Stimulated activated CD4-positive, alpha-beta T cell treated with anti-CD3 and anti-CD28 coated beads, TNF-alpha, amount 100 ng/mL, for 48 hours (primary cell): Measurements from ENCODE around the gene TMTC2.
"Not testable (repeated sequence)": the region's sequence is repeated elsewhere in the genome, so short reads cannot be mapped to it uniquely, and the experiment has no call there.

Source experiments
- DNase-seq, 3 donors: peaks; one replicate each; pipeline ENCODE4 v3.0.0-alpha.2; 2020; ENCODE audit warnings: low read depth in 3 of 3

Gene TMTC2

DNA sequence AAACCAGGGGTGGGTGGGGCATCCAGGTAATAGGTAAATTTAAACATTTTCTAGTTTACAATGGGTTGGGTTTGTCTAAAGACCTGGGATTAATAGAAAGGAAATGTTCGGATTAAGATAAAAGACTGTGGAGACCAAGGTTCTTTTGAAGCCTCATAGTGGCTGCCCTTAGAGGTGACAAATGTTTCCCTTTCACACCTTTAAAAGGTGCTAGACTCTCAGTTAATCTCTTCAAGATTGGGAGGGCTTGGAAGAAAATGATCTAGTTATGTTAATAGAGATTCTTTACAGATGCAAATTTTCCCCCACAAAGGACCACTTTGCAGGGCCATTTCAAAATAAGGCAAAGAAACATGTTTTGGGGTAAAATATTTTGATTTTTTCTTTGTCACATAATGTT lies 39.0 kb downstream of the TMTC2 start:
- no peak for DNase-seq

DNA sequence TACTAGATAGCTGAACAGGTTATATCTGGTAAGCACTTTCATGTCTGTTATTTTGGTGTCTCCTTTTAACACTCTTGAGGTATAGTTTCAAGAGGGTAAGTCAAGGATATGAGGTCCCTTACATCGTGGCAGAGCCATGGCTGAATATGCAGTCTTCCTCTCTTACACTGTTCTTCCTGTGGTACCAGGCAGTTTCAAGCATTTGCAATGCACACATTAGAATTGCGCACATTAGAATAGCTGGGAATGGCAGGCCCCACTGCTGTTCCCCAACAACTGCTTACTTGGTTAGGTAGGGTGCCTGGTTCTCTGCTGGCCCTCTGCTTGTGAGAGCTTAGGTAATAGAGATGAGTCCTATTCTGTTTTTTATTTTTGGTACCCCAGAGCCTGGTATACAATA lies 41.2 kb downstream of the TMTC2 start:
- no peak for DNase-seq

DNA sequence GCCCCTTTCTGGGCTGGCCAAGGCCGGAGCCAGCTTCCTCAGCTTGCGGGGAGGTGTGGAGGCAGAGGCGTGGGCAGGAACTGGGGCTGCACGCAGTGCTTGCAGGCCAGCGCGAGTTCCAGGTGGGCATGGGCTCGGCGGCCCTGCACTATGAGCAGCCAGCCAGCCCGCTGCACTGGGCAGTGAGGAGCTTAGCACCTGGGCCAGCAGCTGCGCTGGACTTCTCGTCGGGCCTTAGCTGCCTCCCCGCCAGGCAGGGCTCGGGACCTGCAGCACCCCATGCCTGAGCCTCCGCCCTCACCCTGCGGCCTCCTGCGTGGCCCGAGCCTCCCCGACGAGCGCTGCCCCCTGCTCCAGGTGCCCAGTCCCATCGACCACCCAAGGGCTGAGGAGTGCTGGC lies 42.0 kb downstream of the TMTC2 start:
- DNase-seq, result no peak

DNA sequence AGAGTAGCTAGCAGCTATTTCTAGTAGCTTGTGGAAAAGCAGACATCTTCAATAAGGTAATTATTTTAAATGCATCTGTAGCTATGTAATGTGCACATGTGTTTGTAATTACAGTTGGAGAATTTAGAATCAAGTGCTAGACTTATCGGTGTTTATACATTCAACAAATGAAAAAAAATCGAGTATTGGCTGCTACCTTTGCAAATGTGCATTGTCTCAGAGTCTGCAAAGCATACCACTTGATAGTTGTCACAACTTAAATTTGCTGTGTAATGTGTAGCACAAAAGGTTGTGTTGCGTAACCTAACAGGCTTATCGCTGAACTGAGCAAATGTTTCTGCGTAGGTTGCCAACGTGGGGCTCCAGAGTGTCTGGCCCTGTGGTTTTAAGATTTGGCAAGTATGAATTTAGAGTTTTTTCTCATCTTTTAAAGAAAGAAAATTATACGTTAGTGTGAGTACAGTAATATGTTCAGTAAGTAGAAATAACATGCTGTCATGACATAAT lies 44.3 kb downstream of the TMTC2 start:
- DNase-seq, result no peak

DNA sequence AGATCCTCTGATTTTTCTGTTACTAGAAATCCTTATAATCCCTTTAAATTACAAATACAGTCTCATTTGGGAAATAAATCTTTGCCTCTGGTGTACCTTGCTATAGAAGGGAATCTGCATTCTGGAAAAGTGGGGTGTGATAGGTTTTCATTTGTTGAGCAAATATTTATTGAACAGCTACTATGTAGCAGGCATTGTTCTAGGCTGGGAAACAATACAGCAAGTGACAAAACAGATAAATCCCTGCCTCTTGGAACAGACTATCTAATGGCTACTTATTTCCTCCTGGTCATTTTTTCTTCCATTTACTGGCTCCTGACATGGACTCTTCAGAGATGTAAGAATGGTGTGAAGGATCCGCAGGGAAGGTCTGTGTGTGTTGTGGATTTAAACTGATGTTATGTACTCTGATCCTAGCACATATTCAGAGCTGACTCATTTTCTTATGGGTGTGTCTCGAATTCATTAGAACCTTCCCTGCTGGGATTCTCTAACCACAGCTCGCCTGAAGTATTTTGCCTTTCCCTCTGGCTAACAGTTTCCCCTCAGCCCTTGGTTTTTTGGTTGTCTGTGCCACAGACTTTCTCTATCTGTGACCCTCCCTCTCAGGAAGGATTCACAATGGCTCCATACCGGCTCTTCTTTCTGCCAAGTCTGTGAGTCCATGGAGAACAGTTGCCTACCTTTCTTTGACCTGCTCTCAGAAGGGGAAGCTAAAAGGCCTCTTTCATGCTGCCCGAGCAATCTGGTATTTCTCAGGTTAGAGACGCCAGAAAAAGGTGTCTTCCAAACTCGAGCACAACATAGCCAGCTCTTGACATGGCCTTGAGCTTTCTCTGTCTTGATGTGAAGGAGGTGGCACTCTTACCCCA lies 53.7 kb downstream of the TMTC2 start:
- no peak for DNase-seq

DNA sequence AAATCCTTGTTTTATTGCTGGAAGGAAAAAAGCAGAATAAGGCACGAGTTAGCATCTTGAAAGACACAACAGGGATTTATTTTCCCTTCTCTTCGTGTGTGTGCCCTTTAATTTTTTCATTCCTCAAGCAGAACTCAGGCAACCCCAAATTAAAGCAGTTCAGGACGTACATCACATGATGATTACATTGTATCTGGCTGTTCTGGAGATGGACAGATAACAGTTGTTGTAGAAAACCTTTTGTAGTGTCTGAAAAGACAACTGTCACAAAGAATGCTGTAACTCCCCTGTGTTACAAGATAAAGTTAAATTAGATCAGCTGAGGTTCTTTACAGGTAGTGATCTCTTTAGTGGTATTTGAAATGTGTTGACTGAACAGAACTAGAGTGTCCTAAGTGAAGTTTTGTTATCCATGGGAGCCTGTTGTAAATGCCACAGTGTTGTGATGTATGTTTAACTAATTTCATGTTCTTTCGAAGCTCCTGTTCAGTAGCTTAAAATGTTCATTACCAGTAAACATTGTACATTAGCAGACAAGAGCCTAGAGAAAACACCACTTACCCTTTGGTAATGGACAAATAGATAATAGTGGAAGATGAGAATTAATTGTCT lies 58.5 kb downstream of the TMTC2 start:
- DNase-seq, result no peak

DNA sequence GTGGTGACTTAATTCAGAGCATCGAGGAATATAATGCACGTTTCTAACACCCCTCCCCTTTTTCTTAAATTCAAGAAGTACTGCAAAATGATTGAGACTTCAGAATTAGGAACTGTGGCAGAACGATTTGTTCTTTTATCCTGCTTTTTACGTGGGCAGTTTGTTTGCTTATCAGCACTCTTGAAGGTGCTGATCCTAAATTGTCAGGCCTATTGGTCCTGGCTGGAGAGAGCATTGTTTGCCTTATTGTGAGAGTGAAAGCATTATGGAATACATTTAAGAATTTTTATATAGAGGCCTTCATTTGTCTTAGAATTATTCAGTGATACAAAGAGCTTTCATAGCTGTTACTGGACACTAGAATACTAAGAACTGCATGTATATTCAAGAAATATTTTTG lies 59.1 kb downstream of the TMTC2 start:
- no peak for DNase-seq

DNA sequence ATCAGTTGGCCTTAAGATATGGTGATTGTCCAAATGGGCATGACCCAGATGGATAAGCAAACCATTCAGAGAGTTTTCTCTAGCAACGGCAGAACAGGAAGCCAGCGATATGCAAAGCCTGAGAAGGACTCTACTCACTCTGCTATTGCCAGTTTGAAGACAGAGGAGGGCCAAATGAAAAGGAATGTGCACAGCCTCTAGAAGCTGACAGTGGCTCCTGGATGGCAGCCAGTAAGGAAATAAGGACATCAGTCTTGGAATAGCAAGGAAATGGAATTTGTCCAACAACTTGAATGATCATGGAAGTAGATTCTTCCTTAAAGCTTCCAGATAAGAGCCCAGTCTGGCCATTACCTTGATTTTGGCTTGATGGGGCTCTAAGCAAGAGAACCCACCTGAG lies 60.0 kb downstream of the TMTC2 start:
- DNase-seq, result no peak

DNA sequence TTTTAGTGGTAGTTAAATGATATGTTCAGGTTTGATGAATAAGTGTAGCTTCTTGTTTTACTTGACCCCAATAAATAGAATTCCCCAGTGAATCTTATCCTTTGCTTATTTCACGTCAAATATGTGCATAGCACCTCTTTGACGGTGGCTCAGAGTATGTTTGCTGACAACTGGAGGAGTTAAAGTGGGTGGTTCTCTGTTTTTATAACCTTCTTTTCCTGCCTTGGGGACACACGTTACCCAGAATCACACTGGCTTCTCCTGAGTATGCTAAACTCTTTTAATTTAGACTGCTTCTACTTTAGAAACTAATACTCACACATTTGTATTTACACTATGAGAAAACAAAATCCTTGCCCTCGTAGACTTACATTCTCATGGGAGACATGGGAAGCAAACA lies 62.3 kb downstream of the TMTC2 start:
- no peak for DNase-seq

DNA sequence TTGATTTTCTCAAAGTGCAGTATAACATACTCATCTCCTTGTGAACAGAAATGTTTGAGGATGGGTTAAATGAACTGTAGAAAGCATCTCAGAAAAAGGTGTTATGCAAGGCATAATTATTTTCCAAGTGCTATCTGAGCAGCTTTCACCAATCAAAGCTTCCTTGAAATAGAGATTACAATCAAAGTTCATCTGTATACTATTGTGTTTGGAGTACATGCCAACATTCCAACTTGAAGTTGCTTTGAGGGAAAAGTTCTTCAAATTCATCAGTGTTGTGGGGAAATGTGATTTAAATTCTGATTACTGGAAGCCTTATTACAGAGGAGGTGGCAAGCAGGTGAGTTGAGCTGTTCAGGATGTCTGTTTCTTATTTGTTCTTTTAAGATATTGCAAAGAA lies 68.2 kb downstream of the TMTC2 start:
- no peak for DNase-seq

DNA sequence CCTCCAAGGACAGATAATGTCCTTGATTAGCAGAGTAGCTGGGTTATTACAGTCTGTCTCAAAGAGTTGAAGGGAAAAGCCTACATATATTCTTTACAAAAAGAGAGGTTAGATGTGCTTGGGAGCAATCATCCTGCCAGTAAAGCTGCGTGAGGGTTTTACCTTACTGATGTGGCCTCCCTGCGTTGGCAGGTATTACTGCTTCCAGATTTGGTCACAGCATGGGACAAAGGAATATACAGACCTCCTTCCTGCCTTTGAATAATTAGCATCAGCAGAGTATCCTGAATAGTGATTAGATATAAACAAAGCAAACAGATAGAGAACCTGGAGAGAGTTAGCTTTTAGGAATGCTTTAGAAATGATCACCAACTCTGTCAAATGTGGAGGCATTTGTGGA lies 69.6 kb downstream of the TMTC2 start:
- no peak for DNase-seq

DNA sequence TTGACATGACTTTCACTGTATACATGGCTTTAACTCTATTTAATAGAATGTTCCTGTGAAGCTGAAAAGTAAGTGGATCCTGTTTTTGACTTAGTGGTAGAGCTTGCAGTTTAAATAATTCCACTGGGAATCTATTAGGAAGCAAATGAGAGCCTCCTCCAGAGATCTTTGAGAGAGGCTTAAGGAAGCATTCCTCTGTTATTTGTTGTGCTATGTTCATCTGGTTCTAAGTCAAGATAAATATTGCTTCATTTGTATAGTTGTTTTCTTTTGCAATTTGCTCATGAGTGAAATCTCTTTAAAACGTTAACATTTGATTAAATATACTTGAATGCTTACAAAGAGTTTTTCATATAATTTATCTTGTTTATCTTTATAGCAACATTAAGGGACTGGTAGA lies 70.4 kb downstream of the TMTC2 start:
- no peak for DNase-seq

DNA sequence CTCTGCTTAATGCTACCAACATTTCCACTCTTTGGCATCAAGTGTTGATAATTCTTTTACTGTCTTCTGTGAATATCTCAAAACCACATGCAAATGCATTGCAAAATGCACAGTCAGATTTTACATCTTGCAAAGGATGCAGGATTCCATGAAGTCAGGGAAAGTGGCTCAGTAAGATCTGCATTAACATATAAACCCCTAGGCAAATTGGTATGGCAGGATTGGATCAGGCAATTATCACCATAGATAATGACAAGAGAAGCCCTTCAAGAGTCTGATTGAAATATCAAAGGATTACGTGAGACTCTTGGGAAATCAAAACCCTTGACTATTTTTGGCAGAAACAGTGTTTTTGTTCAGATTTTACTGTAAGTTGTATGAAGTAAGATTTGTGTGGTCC lies 71.0 kb downstream of the TMTC2 start:
- no peak for DNase-seq

DNA sequence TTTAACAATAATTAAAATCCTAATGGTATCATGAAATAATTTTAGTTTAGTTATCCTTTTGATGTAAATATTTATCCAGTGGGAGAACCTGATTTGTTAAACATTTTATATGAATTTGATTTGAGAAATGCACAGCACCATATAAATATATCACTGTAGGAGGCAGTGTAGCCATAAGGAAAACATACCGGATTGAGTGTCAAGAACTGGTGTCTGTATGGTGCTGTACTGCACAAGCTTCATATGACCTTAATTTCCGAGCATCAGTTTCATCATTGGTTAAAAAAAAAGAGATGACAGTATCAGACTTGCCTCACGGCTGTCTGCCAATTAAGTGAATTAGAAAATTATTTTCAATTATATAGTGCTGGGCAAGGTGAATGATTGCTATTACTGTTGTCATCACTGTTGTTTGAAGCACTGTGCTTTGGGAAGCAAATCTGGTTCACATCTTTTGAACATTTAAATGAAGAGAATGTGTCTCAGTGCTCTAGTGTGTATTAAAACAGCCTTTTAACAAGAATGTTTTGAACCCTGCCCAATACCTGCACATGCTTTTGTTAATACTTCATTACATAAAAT lies 72.1 kb downstream of the TMTC2 start:
- DNase-seq, result no peak

DNA sequence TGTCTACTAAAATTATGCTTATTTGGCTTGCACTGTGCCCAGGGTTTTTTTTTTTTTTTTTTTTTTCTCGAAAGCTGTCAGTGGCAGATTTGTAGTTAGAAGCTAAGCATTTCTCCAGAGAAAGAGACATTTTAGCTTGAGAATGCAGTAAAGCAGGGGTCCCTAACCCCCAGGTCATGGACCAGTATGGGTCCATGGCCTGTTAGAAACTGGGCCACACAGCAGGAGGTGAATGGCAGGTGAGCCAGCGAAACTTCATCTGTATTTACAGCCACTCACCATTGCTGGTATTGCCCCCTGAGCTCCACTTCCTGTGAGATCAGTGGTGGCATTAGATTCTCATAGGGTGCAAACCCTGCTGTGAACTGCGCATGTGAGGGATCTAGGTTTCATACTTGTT lies 73.7 kb downstream of the TMTC2 start:
- DNase-seq, result no peak

DNA sequence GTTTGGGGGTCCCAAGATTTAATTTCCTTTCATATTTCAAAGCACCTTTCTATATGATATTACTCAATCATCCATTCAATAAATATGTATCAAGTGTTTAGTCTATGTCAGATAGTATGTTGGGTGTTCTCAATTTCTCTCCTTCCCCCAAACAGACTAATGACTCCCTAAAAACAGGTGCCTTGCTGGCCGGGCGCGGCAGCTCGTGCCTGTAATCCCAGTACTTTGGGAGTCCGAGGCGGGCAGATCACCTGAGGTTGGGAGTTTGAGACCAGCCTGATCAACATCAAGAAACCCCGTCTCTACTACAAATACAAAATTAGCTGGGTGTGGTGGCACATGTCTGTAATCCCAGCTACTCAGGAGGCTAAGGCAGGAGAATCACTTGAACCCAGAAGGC lies 78.5 kb downstream of the TMTC2 start:
- DNase-seq, result not testable (repeated sequence)

DNA sequence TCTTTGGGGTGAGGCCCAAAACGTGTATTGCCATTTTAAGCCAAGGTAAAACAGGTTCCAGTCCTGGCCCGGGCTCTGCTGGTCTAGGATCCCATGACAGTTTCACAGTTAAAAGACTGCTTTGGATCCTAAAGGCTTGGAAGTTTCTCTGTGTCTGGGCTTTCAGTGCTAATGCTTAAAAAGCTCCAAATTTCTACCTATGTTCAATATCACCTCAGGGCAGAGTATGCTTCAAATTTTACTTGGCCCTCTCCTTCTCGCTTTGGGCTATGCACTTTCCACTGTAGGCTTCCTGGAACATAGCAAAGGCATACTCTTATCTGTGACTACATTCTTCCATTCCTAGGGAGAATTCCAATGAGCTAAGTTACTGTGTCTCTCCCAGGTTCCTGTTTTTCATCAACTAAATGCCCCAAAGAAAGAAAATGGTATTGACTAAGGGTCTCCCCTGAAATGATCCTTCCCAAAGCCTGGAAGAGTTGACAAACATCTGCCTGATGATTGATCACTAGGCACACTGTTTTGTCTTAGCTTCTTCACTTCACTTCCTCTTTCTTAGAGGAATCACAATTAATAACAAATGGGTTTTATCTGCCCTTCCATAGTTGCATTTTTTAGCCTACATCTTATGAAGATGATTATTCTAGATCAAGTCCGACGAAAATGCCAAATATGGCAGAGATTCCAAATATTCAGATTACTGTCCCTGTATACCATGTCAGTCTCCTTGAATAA lies 79.4 kb downstream of the TMTC2 start:
- no peak for DNase-seq

DNA sequence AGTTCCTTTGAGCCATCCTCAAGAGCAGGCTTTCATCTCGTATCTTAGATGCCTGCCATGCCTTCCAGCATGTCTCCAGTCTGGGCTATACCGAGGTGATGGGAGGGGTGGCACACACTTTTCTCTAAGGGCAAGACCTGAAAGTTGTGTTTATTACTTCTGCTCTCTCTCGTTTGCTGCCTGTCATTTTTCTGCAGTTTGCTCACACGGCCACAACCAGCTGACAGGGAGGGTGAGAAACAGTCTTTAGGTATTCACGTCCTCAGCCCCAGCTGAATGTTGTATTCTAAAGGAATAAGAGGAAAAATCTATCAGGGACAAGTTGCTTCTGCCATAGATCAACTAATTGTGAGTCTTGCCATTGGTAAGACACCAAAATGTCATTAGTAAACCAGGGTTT lies 88.0 kb downstream of the TMTC2 start:
- no peak for DNase-seq

DNA sequence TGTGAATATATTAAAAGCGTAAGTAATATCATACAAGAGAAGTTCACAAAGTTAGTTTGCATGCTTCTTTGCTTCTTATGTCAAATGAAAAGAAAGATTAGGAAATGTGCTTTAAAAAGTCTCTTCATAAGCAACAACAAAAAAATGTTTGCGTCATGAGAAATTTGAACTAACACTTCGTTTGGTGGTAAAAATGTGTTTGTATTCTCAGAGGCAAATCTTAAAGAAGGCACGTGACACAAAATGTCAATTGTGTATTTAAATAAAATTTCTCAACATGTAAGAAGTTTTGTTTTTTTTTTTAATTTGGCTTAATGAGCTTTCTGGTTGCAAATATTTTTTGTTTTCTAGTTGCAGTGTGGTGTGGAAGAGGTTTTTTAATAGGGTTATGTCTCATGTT lies 93.8 kb downstream of the TMTC2 start:
- no peak for DNase-seq

DNA sequence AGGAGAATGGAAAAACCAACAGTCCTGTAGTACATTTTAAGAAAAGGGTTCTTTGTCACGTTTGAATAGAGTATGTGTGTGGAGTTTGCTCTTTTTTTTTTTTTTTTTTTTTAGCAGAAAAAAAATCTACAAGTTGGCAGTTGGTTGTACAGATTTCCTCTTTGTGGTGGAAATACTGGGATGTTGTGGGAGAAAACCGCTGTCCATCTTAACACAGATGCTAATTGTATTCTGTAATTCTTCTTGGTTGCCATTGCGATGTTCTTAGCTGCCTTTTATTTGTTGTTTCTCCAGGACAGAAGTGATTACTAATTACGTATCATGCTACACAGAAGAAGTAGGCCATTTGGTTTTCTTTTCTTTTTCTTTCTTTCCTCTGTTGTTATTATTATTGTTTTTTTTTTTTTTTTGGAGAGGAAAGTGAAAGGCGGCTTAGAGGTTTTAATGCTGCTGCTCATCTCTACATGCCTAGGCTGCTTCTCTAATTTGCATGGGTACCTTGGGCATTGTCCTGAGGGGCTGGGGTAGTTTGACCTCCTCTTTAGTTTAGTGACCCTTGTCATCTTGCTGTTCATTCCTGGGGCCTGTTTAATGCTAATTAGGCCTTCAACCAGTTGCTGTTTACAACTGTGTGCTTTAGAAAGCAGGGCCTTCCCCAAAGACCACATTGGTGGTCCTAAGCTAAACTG lies 94.7 kb downstream of the TMTC2 start:
- no peak for DNase-seq

DNA sequence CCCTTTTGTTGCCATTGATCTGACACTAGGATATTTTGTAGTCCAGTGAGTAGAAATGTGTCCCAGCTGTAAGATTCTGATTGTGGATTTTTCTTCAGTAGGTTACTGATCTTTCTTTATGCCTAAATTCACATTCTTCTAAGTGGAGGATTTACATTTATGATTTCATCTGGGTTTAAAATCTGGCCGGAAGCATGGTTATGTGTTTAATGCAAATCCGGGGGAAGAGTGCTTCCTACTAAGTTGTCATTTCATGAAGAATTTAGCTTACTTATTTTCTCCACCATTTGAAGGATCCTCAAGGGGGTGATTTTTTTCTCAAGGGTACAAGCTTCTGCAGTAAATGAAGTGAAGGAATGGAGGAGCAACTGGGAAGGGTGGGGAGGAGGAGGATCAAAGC lies 96.7 kb downstream of the TMTC2 start:
- no peak for DNase-seq

DNA sequence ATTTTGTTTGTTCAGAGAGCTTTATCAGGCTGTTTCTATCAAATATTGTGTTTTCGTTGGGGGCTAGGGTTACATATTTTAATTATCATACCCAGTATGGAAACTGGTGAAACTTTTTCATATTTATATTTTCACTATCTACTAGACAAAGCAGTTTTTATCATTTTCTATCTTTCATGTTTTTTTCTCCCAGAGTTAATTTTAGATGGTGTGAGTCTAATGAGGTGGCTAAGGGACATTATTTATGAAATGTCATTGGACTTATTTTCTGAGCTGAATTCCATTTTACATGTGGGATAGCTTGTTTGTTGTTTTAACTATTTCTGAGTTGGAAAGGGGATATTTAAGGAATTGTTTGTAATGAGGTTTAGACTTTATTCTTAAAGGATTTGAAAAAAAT lies 100.3 kb downstream of the TMTC2 start:
- DNase-seq, result no peak
